HG02973 (cell line): ENCODE data around the gene TMEM59L.
"Not testable (repeated sequence)": the region's sequence is repeated elsewhere in the genome, so short reads cannot be mapped to it uniquely, and the experiment has no call there.

Experiments used
- ATAC-seq: cut with Tn5 transposase; IDR thresholded peaks from one replicate; pipeline ENCODE4 v1.9.1; 2021; ENCODE audit warnings: moderate library complexity; ENCODE audit not compliant: unreplicated experiment

TMEM59L gene

DNA sequence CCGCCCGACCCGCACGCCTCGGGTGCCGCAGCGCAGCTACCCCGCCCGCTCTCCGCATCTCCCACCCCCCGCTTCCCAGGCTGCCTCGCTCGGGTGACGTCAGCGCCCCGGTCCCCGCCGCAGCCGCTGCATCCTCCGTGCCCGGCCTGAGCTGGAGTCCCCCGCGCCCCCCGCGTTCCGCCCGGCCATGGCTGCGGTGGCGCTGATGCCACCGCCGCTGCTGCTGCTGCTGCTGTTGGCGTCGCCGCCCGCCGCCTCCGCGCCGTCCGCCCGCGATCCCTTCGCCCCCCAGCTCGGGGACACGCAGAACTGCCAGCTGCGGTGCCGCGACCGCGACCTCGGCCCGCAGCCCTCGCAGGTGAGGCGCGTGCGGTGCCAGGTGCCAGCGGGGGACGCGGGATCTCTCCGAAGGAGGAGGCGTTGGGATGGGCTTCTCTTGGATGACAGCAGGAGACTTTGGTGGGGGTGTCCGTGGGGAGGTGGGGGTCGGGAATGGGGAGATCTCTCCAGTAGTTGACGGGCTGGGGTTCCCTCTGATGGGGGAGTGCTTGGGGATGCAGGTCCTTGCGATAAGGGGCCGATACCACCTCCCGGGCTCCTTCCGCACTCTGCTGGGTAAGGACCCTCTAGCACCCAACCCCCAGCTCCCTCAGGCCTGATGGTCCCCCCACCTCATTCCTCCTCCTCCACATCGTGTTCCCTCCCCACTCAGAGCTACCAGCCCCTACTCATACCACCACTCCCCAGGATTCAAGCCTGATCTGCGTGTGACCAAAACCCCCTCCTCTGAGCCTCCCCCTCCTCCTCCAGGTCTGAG lies at the start of gene TMEM59L:
Gene TMEM59L, plus strand, starts transcription at position 99 of the 817 bp plus-strand sequence. Its CDS starts 89 bp downstream, at position 188.
- ATAC-seq: no peak

DNA sequence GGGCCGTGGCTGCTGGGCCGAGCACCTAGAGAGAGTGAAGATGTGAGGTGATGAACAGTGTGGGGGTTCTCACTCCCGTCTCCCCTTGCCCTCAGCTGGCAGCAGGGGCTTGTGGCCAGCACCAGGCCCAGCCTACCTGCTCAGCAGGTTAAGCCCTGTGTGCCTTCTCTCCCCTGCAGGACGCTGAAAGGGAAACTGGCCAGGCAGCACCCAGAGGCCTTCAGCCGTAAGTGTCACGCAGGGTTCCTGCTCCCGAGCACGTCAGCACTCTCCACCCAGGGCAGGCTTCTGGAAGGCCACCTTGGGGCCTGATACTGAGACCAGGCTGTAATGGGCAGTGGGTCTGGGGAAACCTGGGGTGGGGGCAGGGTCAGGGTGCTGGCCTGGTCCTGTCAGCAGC lies 45.7 kb upstream of the TMEM59L start:
- ATAC-seq: no peak

DNA sequence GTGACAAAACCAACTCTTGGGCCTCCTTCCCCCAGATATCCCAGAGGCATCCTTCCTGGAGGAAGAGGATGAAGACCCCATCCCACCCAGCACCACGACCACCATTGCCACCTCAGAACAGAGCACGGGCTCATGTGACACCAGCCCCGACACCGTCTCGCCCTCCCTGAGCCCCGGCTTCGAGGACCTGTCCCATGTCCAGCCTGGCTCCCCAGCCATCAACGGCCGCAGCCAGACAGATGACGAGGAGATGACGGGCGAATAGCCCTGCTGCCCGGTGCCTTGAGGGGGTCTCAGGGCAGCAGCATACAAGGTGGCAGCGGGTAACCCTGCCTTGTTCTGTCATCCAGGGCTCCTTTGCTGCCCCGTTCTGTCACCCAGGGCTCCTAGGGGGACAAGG lies 44.3 kb upstream of the TMEM59L start:
- no peak for ATAC-seq

DNA sequence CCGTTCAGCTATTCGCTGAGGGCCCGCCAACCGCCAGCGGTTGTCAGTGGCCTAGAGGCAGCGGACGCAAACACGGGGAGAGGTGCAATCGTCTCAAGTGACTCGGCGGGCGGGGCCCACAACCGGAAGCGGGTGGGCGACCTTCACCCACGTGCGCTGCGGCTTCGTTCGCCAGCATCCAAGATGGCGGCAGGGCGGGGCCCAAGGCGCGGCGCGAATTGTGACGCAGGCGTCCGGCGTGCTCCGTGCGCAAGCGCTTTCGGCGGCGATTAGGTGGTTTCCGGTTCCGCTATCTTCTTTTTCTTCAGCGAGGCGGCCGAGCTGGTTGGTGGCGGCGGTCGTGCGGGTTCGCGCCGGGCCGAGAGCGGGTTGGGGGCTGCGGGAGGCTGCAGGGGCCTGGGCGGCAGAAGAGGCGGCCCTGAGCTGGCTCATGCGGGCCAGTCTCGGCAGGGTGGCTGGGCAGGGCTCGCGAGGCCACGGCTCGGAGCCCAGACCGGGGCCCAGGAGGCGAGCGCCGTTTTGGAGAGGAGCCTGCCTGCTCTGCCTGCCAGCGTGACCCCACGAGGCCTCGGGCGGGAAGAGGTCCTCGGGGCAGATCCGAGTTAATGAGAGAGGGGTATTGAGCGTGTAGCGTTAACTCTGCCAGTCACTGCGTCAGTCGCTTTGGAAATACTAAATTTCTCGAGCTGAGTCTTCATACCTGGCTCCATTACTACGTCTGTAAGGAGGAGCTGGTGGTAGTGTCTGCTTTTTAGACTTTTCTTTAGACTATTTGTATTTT lies 40.9 kb upstream of the TMEM59L start, which contains the start of gene UBA52:
Gene UBA52, plus strand, starts transcription at position 294 of the 781 bp plus-strand sequence. CDS start 1,444 bp downstream, outside the sequence.
- peak; percentile 79 for ATAC-seq

DNA sequence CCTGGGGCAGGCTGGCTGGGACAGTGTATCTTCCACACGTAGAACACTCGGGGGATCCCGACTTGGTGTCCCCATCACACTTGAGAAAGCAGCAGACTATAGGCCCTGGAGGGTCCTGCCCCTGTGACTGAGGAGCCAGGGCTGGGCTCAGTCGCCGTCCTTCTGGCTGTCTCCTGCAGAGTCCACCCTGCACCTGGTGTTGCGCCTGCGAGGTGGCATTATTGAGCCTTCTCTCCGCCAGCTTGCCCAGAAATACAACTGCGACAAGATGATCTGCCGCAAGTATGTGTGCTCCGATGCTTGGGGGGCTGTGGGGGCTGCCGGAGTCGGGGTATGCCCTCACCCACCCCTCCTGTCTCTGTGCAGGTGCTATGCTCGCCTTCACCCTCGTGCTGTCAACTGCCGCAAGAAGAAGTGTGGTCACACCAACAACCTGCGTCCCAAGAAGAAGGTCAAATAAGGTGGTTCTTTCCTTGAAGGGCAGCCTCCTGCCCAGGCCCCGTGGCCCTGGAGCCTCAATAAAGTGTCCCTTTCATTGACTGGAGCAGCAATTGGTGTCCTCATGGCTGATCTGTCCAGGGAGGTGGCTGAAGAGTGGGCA lies 37.9 kb upstream of the TMEM59L start:
- ATAC-seq: no peak

DNA sequence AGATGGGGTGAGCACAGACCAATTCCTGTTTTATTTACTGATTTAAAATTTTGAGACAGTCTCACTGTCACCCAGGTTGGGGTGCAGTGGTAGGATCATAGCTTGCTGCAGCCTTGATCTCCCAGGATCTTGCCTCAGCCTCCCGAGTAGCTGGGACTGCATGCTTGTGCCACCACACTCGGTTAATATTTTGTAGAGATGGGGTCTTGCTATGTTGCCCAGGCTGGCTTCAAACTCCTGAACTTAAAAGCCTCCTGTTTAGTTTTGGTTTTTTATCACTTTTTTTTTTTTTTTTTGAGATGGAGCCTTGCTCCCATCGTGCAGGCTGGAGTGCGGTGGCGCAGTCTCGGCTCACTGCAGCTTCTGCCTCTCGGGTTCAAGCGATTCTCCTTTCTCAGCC lies 36.3 kb upstream of the TMEM59L start:
- ATAC-seq: no peak

DNA sequence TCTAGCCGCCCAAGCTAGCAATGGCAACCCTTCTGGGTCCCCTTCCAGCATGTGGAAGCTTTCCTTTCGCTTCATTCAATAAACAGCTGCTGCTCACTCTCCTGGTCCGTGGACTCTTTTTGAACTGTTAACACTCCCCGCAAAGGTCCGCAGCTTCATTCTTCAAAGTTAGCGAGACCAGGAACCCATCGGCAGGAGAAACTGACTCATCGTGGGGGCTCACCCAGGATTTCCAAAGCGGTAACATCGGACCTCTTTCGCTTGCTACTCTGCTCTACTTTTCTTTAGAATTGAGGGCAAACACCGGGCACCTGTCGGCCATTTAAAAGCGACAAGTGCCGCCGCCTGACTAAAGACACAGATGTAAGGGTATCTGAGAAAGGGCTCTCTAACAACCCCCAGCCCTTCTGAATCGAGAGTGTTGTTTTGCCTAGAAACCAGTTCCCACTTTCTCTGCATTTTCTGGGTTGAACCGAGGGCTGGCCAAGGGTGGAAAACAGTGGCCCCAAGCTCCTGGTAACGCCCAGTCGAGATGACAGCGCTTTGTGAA lies 35.2 kb upstream of the TMEM59L start:
- no peak for ATAC-seq

DNA sequence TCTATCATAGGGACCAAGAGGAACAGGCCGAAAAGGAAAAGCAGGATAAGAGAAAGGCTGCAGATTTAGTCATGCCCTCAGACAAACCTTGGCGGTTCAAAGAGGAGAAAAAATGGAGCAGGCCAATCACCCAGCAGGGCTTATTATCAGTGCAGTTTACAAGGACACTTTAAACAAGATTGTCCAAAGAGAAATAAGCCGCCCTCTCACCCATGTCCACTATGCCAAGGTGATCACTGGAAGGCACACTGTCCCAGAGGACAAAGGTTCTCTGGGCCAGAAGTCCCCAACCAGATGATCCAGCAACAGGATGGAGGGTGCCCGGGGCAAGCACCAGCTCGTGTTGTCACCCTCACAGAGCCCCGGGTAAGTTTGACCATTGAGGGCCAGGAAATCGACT lies 32.4 kb upstream of the TMEM59L start:
- ATAC-seq: no peak

DNA sequence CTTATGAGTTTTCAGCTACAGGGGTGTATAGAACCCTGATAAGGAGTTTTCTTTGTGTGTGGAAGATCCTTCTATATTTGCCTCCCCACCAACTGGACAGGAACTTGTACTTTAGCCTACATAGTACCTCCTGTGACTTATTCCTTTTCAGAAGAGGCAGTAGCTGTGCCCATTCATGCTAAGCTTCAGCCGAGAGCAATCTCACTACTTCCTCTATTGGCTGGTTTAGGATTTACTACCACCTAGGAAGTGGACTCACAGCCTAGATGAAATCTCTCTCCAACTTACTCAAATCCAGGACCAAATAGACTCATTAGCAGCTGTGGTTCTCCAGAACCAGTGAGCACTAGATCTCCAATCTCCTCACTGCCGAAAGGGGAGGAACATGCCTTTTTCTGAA lies 26.4 kb upstream of the TMEM59L start:
- no peak for ATAC-seq

DNA sequence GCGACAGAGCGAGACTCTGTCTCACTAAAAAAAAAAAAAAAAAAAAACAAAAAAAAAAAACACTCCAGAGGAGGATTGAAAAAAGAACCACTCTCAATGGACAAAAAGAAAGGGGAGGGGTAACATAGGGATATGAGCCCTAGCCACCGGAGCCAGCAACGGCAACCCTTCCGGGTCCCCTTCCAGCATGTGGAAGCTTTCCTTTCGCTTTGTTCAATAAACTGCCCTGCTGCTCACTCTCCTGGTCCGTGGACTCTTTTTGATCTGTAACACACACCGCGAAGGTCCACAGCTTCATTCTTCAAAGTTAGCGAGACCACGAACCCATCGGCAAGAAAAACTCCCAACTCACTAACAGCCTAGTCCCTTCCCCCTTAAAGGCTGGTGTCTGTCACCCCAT lies 25.1 kb upstream of the TMEM59L start:
- no peak for ATAC-seq

DNA sequence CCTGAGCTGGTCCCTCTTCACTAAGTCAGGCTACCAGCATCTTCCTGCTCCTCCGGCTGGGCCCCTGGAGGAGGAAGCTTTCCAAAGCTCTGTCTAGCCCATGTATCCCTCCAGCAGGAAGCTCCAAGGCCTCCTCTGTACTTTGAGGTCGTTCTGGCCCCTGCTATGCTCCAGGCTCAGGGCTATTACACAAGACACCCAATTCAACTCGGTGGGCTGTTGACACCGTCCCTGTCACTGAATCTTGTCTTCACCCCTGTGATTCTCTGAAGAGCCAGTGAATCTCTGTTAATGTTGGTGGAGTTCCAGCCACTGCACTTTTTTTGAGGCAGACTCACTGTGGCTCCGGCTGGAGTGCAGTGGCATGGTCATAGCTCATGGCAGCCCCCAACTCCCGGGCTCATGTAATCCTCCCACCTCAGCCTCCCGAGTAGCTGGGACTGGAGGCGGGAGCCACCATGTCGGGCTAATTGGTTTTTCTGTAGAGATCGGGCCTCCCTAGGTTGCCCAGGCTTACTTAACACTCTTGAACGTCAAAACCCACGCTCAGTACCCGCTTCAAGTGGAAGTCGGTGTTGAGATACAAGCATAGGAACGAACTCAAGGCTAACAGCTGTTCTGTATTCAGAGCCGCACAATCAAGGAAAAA lies 24.6 kb upstream of the TMEM59L start:
- no peak for ATAC-seq

DNA sequence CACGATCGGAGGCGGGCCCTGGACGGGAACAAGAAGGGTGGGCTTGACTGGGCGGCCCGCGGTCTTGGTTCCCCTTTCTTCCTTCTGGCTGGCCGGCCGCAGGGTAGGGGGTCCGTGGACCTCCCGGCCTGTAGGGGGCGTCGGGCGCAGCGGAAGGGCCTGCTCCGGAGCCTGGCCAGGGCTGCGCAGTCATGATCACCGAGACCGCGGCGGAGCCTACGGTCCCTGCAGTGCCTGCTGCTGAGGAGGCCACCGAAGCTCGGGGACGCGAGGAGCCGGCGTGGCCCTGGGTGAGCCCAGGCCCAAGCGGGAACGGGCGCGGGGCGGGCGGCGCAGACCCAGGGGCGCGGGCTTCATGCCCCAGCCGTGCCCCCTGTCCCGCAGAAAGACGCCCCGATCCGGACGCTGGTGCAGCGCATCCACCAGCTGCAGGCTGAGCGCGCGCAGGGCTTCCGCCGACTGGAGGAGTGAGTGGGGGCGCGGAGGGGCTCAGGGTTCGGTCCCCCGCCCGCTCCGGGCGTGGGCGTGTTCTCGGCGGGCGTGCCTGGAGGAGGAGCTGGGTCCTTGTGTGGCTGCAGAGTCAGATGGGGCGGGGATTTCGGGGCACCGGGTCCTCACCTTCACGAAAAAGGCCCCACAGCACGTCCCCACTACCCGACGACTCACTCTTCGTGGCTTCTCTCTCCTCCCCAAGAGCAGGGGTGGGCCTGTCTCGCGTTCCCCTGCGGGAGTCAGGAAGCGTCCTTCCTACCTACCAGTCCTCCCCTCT lies 23.9 kb upstream of the TMEM59L start, which contains the start of gene REX1BD:
Gene REX1BD, plus strand, starts transcription at position 188 of the 769 bp plus-strand sequence. Its CDS starts 4 bp downstream, at position 192.
- ATAC-seq: peak; percentile 65

DNA sequence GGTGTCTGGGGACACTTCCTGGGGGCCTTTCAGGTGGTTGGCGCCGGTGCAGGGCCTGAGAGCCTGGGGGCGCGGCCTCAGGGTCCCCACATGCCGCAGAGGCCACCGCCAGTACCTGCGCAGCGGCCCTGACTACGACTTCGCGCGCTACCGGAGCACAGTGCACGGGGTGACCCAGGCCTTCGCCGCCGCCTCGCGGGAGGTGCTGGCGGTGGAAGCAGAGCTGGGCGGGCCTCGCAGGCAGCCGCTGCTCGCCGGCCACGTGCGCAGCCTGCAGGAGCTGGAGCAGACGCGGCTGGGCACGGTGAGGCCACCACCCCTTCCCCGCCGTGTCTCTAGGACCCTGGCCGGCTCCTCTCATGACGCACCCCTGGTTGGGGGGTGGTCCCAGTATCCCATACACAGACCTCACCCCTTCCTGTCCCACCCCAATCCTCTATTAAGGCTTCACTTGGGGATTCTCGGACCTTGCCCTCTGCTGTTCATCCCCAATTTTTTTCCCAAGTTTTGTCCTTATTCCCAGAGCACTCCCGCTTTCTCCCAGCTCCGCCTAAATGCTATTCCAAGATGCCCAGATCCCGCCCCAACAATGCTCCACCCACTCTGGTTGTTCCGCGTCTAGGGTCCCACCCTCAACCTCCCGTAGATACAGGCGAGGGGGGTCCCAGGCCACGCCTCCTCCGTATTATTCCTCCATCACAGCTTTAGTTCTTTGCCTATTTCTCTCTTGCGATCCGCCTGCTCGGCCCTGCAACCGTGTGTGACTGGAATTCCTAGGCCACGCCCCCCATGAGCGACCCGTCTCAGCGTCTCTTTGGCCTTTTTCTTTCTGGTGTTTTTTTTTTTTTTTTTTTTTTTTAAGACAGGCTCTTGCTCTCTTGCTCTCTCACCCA lies 23.0 kb upstream of the TMEM59L start:
- peak; percentile 30 for ATAC-seq

DNA sequence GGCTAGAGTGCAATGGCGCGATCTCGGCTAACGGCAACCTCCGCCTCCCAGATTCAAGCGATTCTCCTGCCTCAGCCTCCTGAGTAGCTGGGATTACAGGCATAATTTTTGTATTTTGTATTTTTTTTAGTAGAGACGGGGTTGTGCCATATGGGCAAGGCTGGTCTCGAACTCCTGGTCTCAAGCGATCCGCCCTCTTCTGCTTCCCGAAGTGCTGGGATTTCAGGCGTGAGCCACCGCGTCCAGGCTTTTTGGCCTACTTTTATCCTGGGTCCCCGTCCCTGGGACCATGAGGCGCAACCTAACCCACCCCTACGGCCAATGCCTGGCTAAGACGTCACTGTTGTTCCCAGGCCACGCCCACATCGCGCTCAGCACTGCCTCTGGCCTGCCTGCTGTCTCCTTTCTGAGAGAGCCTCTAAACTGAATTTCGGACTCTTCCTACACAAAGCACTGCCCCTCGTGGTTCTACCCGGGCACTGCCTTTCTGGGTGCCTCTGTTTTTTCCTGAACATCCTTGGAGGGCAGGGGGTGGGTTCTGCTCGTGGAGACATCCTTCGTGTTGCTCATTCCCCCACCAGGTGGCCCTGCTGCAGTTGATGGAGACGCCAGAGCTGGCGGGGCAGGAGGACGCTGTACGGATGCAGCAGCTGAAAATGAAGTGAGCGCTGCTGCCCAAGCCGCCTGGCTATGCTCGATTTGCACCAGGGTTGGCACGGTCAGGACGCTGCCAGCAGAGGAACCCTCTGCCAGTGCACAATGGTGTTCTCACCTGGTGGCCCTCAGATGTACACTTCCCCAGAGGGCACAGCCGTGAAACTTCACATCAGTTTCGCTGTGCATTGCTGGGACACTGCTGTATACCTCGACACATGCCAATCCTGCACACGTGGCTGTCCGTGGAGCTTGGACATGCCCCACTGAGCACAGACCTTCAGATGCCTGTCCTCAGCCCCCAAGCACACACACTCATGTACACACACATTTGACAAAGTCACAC lies 22.1 kb upstream of the TMEM59L start:
- no peak for ATAC-seq

DNA sequence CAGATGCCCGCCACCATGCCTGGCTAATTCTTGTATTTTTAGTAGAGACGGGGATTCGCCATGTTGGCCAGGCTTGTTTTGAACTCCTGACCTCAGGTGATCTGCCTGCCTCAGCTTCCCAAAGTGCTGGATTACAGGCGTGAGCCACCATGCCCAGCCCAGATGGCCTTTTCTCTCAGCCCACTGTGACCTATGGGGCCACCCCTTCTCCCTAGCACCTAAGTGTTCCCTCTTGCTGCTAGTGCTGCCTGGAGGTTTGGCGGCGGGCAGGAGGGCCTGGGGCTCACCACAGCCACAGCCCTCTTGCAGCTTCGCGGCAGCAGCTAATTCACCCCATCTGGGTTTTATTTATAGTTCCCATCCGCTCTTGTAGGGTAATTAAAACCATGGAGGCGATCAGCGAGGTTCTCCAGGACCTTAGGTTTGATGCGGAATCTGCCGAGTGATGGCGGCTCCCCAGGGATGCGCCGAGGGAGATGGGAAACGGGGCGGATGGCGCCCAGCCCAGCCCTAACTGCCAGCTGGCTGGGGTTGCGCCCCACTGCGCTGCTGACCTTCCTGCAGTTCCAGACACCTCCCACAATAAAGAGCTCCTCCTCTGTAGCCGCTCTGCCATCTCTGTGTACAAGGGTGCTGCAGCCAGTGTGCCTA lies 20.8 kb upstream of the TMEM59L start:
- ATAC-seq: no peak

DNA sequence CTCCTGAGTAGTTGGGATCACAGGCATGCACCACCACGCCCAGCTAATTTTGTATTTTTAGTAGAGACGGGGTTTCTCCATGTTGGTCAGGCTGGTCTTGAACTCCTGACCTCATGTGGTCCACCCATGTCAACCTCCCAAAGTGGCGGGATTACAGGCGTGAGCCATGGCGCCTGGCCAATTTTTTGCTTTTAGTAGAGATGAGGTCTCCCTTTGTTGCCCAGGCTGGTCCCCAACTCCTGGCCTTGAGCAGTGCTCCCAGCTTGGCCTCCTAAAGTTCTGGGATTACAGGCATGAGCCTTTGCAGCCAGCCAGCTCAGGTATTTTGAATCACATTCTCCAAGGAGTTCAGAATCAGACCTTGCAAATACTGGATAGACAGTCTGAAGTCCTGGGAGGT lies 19.9 kb upstream of the TMEM59L start:
- ATAC-seq: not testable (repeated sequence)
